Measurements from ENCODE around the gene TANGO6.
A peak's percentile ranks its signal among the peaks of the same experiment; 100 is the strongest.

TANGO6 gene

DNA sequence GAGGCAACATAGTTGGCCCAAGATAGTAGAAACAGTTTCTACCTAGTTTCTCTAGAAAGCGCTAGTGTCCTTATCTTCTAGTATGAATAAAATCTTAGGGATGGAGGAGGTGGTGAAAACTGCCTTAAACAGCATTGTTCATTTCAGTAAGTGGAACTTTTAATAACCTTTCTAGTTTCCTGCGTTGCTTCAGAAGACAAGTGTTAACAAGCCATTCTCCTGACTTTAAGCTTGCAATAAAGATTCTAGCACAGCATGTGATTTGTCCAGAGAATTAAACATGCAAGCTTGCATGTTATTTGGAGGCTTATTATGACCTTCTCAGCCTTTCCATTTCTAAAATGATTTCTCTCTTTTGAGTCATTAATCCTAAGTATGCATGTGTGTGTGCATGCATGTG, 72.3 kb downstream of the TANGO6 start:
- DNase-seq, result no peak

DNA sequence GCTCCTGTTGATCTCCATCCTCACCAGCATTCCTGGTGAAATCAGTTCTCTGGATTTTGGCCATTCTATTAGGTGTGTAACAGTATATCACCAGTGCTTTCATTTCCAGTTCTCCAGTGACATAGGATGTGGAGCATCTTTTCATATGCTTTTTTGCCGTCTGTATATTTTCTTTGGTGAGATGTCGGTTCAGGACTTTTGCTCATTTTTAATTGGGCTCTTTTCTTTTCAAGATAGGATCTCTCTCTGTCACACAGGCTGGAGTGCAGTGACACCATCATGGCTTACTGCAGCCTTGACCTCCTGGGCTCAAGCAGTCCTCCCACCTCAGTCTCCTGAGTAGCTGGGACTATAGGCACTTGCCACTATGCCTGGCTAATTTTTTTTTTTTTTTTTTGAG, 74.2 kb downstream of the TANGO6 start:
- no peak for DNase-seq

DNA sequence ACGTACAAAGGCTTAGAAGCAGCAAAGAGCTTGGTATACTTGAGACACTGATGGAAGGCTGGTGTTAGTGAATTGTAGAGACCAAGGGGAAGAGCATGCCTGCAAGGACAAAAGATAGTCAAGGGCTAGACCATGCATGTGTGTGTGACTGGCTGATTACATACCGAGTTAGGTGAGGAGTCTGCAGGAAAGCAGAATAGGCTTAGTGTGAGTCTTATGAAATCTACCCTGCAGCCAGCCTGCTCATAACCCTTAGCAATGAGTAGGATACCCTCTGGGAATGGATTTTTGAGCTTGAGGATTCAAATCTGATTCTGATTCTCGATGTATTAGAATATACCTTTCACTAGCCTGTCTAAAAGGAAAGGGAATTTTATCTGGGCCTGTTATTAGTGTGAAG, 77.0 kb downstream of the TANGO6 start:
- DNase-seq, result no peak

DNA sequence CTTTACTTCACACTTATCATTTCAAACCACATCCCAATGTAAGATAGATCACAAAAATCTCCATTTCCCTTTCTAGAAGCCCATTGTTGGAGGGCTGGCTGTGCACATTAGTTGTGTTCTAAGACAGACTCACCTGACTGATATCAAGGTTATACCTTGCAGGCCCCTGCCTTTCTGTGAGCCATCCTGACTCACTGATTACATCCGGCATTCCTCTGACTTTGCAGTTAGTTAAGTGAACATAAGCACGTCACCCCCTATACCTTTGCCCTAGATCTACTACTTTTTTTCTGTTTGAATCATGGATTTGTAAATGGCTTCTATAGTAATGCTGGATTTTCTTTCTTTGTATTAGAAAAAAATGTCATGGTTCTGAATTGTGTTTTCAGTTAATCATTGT, 78.3 kb downstream of the TANGO6 start:
- DNase-seq, result no peak

DNA sequence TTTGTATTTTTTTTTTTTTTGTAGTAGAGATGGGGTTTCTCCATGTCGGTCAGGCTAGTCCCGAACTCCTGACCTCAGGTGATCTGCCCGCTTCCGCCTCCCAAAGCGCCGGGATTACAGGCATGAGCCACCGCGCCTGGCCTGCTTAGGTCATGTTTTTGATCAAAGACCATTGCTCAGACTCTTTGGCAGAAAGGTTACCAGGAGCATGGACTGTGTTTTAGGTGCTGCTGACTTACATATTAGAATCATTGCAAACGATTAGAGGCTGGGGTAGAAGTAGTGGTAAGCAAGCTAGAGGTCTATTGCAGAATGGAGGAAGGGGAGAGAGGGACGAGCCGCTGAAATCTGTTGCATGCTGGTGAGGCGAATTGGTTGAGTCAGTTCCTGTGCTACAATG, 79.8 kb downstream of the TANGO6 start:
- DNase-seq, result no peak

DNA sequence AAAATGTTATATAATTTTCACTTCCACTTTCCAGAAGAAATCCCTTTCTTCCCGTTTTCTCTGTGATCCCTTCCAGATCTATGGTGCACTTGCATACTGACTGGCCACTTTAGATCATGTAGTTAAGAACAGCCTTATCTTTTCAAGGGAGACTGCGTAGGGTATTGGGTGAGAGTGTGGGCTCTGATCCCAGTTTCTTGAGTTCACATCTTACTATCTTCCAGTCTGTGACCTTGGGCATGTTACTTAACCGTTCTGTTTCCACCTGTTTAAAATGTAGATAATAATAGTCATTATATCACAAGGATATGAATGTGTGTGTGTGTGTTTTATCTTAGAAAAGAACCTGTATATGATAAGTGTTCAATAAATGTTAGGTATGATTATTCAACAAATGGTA, 83.7 kb downstream of the TANGO6 start:
- DNase-seq, result no peak

DNA sequence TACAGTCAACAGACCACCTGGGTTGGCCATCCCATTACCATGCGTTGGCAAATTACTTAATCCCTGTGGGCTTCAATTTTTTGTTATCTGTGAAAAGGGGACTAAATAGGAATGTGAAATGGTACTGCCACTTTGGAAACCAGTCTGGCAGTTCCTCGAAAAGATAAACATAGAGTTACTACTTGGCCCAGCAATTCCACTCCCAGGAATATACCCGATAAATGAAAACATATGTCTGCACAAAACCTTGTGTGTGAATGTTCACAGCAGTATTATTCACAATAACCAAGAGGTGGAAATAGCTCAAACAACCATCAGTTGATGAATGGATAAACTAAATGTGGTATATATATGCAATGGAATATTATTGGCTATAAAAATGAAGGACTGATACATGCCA, 87.9 kb downstream of the TANGO6 start:
- no peak for DNase-seq

DNA sequence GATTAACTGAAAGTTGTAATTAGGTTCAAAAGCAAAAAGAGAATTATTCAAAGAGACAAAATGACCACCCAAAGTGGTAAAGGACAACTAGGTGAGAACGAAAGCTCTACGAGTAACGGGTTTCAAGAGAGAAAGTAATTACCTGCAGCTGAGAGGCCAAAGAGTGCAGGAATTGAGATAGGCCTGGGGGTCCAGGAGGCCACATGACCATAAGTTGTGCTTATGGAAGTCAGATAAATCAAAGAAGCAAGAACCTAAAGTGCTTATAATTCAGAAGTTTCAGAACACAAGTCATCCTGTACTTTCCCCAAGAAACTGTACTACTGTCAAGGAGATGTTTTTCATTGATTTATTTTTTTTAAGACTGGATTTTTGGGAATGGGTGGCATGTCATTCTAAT, 91.1 kb downstream of the TANGO6 start:
- no peak for DNase-seq

DNA sequence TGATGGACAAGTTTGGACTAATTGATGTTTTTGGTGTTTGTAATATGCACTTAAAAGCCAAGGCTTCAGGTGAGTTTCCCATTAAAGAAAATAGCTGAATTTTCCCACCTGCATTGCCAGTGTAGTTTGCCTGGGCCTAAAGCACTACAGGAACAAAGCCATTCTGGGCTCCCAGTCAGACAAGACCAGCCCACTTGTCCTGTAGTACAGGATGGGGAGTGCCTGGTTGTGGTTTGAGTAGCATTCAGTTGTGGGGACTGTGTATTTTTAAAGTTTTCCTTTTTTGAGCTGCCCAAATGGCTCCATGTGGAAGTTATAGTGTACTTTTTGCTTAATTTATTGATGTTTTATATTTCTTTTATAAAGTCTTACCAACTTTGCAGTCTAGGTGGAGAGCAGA, 91.7 kb downstream of the TANGO6 start:
- DNase-seq, result no peak

DNA sequence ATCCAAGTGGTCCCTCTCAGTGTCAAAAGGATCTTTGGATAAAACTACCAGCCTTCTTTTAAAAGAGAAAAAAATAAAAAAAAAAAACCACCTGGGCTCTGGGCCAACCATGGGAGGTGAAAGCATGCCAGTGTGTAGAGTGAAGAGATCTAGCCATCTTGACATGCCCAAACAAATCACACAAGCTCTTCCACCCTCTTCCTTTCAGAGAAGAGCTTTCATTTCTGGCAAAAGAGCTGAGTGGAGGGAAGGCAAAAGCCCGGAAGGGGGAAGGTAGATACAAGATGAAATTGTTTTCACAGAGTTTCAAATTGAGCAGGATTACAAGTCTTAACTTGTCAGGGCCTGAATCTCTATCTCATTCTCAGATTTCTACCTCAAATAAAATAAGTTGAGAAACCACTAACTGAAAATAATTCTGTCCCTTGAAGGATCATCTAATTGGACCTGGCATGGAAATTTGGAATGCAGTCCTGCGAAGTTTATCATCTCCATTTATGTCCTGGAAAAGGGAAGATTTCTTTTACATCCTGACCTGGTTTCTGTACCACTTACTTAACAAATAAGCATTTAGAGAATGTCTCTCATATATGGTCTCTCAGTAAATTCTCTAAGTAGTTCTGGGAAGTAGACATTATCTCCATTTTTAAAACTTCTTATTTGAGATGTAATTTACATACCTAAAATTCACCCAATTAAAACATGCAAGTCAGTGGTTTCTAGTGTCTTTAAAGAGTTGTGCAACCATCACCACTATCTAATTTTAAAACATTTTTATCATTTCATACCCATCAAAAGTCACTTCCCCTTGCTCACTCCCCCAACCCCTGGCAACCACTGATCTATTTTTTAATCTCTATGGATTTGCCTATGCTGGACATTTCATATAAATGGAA, 93.7 kb downstream of the TANGO6 start:
- peak; percentile 10 for DNase-seq

DNA sequence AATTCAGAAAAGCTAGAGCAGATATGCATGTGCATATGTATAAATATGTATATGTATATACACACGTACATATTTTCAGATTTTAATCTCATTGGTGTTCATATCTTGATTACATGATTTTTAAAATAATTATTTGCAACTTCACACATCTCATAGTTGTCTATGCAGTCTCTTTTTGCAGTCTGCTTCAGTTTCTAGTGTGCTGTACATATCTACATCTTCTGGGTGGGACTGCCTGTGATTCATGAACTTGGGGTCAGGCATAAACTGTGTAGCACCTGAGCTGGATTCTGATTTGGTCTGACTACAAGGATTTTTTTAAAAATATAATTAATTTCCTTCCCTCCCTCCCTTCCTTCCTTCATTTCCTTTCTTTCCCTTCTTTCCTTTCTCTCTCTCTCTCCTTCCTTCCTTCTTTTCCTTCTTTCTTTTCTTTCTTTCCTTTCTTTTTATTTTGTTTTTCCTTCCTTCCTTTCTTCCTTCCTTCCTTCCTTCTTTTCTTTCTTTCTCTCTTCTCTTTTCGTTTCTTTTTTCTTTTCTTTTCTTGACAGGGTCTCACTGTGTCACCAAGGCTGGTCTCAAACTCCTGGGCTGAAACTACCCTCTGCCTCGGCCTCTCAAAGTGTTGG, 96.5 kb downstream of the TANGO6 start:
- no peak for DNase-seq

DNA sequence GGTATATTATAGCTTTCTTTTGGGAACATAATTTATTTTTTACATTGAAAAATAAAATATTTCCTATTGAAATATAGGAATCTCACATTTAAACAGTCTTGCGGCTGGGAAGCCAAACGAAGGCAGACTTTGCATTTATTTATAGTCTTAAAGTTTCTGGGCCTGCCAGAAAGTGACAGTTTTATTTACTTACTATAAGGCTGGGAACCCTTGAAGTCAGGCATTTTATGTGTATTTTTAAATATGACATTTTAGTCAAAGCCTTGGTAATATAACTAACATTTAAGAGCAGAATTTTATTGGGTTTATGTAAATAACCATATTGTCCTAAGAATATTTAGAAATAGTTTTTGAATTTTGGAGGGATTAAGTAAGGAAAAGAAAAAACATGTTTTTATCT, 97.5 kb downstream of the TANGO6 start:
- DNase-seq, result no peak

DNA sequence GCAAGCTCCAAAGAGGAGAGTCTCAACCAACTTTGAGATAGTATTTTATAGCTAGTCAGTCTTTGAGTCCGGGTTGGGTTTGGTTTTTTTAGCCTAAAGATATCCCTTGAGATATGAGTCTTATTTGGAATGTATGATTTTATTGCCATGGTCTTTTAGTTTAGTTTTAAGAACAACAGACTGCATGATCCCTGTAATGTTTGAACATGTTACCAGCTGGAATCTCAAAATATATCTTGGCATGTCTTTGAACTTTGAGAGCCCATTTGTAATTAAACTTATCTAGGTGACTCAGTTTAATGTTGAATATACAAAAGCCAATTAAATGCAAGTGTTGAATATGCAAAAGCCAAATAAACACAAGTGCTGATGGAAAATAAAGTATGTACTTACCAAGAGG, 100.6 kb downstream of the TANGO6 start:
- no peak for DNase-seq

DNA sequence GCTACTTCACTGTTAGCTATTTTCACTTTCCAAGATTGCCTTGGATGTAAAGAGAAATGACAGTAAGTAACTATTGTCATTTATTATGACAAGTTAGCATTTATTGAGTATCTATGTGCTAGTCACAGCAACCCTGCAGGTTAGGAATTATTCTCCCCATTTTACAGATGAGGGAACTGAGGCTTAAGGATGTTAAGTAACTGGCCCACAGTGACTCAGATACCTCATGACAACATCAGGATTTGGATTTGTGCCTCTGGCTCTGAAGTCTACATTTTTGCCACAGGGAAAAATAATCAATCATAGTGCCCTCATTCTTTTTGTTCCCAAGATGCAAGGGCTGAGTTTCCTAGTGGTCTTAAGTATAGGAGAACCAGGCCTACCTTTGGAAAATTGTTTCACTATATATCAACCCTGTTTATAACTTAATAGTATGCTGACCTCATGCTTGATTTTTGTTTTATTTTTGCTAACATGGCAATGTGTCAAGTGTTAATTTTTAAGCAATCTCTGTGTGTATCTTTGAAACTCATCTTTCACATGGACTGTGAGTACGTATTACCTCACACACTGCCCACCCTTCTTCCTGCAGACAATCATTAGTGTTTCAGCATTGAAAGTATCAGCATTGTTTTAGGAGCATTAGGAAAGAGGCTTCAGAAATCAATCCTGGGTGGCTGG, 105.0 kb downstream of the TANGO6 start:
- DNase-seq, result no peak

DNA sequence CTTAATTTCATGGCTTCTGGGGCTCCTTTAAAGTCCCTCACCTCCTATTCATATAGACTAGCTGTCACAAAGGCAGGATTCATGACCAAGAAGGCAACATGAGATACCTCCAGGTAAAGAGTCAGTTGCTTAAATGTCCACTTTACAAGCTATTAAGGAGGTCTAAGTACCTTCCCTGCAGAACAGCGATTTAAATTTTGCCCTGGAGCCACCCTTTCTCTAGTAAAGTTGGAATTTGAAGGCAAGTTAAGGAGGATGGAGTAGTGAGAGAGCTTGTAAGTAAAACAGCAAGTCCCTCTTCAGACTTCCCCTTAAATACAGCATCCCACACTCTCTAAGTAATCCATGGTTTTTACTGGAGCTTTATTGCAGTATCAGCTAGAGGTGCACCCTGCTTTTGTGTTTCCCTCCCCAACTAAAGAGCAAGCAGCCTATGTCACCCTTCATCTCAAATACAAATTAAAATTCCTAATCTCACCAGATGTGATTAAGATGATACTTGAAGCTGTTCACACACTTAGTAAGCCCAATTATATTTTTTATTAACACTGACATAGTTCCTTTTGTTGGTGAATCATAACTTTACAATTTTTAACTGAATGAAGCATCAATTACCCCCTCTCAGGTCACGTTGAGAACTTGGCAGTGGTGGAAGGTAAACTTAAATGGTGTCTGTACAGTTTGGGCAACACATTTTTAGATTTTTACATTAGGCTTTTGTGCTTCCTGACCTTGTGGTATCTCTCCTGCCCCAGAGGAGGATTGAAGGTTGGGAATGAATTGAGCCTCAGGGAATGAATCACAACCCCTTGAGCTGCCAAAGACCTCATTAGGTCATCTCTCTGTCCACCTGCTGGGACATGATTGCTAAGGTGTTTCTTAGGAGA, 108.9 kb downstream of the TANGO6 start:
- DNase-seq, result no peak

DNA sequence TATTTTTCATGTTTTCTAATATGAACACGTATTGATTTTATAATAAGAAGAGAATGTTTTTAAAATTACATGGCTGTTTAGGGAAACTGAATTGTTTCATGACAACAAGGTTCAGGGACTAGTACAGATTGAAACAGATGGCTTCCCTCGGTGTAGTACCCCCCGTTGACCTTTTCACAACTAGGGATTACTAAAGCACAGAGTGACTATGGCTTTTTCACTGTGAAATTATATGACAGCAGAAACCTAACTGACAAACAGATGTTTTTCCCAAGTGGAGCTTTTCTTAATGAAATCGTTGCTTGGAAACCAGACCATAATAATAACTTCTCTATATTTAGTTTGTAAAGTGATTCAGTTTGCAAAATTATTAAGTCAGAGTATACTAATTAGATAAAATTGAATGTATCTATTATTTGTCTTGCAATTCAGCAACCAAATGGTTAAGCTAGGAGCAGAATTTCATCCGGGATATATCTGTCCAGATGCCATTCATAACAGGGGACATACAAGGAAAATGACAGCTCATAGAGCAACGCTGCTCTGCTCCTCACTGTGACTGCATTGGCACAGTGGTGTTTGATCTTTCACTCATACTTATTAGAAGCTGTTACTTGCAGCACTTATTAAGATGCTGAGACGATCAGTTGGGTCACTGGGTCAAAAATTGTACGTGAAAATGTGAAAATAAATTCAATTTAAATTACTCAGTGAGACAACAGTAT, 111.7 kb downstream of the TANGO6 start:
- no peak for DNase-seq

DNA sequence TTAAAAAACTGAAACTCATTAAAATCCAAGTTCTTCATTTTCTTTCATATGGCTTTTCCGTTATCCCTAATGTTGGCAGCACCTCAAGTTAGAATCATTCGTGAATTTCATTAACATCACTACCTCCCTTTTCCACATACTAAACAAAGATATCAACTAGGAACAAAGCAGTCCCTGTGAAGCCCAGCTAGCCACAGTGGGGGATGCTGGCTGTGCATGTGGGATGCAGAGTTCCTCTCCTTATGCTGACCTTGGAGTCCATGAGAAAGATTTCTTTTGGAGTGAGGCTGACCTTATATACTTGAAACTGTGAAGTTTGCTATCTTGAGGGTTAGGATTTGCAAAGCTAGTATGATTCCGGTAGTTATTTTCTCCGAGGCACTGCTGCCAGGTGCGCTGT, 117.6 kb downstream of the TANGO6 start:
- DNase-seq, result no peak

DNA sequence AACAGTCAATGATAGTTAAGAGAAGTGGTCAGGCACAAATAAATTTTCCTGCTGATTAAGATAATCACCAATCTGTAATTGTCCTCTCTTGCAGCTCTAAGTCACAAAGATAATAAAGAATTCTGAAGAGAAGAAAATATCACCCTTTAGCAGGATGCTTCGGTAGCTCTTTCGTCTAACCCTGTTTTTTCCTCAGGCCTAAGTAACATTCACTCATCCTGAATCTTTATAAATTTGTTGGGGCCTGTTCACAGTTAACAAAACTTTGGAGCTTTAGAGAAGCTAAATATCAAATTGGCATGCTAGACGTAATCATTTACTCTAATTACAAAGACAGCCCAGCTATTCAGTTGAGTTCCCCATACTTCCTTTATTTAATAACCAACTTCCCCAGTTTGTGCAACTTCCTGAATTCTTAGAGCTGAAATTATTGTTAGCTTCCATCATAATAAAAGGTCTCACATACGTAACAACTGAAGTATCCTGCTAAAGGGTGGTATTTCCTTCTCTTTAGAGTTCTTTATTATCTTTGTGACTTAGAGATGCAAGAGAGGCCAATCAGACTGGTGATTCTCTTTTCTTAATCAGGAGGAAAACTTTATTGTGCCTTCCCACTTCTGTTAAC, 118.6 kb downstream of the TANGO6 start:
- DNase-seq, result no peak

DNA sequence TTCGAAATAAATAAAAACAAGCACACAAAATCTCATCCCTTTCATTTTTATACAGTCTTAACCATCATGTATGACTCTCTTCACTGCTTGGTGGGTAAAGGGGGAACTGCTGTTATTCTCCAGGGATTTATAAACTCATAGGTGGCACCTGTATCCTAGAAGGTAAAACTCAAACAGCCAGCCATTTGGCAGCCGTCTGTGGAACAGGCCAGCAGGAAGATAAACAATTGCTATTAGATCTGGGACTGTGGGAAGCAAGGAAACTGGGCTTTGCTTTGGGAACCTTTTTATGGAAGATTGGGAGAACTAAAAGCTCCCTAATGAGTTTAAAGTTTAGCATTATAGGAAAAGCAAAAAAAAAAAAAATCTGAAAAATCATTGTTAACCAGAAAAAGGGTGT, 126.0 kb downstream of the TANGO6 start:
- DNase-seq, result no peak

DNA sequence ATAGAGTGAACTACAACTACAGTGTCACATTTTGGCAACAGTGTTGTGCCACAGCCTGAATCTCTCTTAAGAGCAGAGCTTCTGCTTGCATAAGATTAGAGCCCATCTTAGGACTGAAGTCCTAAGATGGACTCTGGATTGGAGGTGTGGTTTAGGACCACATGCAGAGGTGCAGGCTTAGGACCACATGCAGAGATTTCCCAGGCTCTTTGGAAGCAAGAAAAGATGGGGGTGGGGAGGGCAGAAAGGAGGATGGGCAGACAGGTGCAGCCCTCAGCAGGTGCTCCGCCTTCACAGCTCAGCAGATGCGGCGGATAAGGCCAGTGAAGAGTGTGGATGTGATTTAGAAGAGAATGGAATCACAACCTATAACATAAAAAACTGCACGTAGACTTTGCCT, 128.7 kb downstream of the TANGO6 start:
- no peak for DNase-seq

DNA sequence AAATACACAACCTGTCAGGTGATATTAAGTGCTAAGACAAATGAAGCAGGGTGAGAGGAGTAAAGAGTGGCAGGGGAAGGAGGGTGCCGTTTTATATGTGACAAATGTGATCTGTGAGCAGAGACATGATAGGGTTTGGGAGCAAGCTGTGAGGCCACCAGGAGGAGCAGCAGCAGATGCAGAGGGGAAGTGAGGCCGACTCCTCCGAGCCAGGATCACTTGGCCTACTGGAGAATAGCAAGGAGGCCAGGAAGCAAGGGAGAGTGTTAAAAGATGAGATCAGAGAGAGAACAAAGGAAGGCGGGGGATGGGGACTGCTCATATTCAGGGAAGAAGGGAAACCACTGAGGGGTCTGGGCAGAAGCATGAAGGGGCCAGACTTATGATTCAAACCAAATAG, 129.4 kb downstream of the TANGO6 start:
- no peak for DNase-seq

DNA sequence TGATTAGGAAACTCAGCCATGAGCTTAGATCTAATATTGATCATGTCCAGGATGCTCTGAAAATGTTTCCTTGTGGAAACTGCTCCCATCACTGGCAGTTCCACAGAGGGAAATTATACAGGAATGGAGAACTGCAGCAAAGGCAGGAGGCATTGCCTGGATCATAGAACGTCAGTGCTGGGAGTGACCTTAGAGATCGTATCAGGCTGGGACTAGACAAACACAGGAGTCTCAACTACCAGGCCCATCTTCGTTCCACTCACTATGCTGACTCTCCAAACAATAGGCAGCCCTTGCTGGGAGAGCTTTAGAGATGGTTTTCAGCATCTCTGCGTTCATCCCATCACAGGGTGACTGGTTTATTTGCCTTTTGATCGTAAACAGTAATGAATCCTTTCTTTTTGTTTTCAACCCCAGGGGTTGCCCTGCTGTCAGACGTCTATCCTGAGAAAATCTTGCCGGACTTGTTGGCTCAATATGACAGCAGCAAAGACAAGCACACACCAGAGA, 130.3 kb downstream of the TANGO6 start:
- no peak for DNase-seq
